GM12801 (cell line): ENCODE measurements around the gene ADRA1B.

Experiments
- CTCF ChIP-seq: IDR thresholded peaks from one replicate; pipeline ENCODE4 v1.5.1; 2011; ENCODE audit warnings: control low read depth; ENCODE audit not compliant: insufficient read length; ENCODE audit errors: extremely low read depth

ADRA1B gene

GRCh38 chr5:159933531-159934485 lies 17.5 kb downstream of the ADRA1B start:
- no peak for TF ChIP-seq CTCF

- TF ChIP-seq CTCF = no peak
These were observed 19.7 kb downstream of the ADRA1B start for GRCh38 chr5:159935946-159936345.

GRCh38 chr5:159936686-159937329 lies 20.5 kb downstream of the ADRA1B start:
- no peak for TF ChIP-seq CTCF

GRCh38 chr5:159937580-159937979 lies 21.3 kb downstream of the ADRA1B start:
- TF ChIP-seq CTCF = no peak

DNA sequence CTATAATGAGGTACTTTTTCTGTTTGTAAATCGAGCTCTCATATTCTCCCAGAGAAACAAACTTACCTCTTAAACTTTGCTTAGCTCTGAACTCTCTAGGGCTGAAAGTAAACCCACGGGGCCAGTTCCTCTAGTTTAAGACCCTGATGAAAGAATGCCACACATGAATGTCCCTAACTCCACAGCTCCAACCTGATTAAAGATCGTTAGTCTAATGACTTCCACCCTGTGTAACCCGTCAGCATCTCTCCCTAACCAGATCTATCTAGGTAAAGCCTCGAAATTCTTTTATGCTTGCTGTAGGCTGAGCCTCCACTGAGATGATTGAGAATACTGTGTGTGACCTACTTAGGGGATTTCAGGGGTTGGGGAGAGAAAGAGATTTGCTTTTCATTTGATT lies 27.0 kb downstream of the ADRA1B start:
- no peak for TF ChIP-seq CTCF

- no peak for TF ChIP-seq CTCF
These were observed 27.8 kb downstream of the ADRA1B start for GRCh38 chr5:159944056-159944600.

- TF ChIP-seq CTCF = no peak
These were observed 29.1 kb downstream of the ADRA1B start for GRCh38 chr5:159945359-159945758.
